HG03025 (cell line): ENCODE measurements around the gene CCNI2.
"Not testable (repeated sequence)": the region's sequence is repeated elsewhere in the genome, so short reads cannot be mapped to it uniquely, and the experiment has no call there.

Experiments
- ATAC-seq: cut with Tn5 transposase; IDR thresholded peaks from one replicate; pipeline ENCODE4 v1.9.1; 2021; ENCODE audit warnings: mild to moderate bottlenecking, moderate library complexity; ENCODE audit not compliant: unreplicated experiment, low FRiP score

CCNI2 gene

GRCh38 chr5:132778129-132778528 is 30.9 kb downstream of the CCNI2 start:
- ATAC-seq: no peak

- no peak for ATAC-seq
These were observed 31.6 kb downstream of the CCNI2 start for GRCh38 chr5:132778856-132779255.

- no peak for ATAC-seq
These were observed 32.7 kb downstream of the CCNI2 start for GRCh38 chr5:132779961-132780360.

GRCh38 chr5:132780577-132780976 is 33.4 kb downstream of the CCNI2 start:
- no peak for ATAC-seq

GRCh38 chr5:132781029-132781428 is 33.8 kb downstream of the CCNI2 start:
- no peak for ATAC-seq

GRCh38 chr5:132782101-132782500 is 34.9 kb downstream of the CCNI2 start:
- ATAC-seq: no peak

GRCh38 chr5:132785365-132785764 is 38.1 kb downstream of the CCNI2 start:
- ATAC-seq: no peak

GRCh38 chr5:132785864-132786263 is 38.6 kb downstream of the CCNI2 start:
- no peak for ATAC-seq

GRCh38 chr5:132787076-132787475 is 39.9 kb downstream of the CCNI2 start:
- ATAC-seq: no peak

GRCh38 chr5:132788508-132788907 is 41.3 kb downstream of the CCNI2 start:
- ATAC-seq: no peak

- no peak for ATAC-seq
These were observed 42.0 kb downstream of the CCNI2 start for GRCh38 chr5:132788990-132789886.

- no peak for ATAC-seq
These were observed 43.1 kb downstream of the CCNI2 start for GRCh38 chr5:132790201-132790865.

- no peak for ATAC-seq
These were observed 43.8 kb downstream of the CCNI2 start for GRCh38 chr5:132791026-132791425.

GRCh38 chr5:132797651-132798050 is 50.4 kb downstream of the CCNI2 start:
- ATAC-seq: no peak

GRCh38 chr5:132799392-132799791 is 52.2 kb downstream of the CCNI2 start:
- ATAC-seq: no peak

GRCh38 chr5:132800545-132800944 is 53.3 kb downstream of the CCNI2 start:
- no peak for ATAC-seq

- ATAC-seq: no peak
These were observed 54.9 kb downstream of the CCNI2 start for GRCh38 chr5:132802044-132802684.

GRCh38 chr5:132802685-132803066 is 55.5 kb downstream of the CCNI2 start:
- ATAC-seq: not testable (repeated sequence)
